PFSK-1 (cell line): ENCODE results near the gene PISD.

Experiments used
- FOXP2 ChIP-seq: optimal IDR thresholded peaks from 2 replicates; pipeline ENCODE3; 2011; ENCODE audit warnings: borderline replicate concordance, control low read depth, inconsistent platforms; ENCODE audit not compliant: insufficient read depth; ENCODE audit errors: extremely low read length, extremely low read depth
- POLR2AphosphoS5 ChIP-seq: IDR thresholded peaks from 2 replicates; pipeline ENCODE4 v1.6.1; 2012; ENCODE audit warnings: low read depth, mild to moderate bottlenecking, control low read depth, low read length, moderate library complexity
- SIN3A ChIP-seq: IDR thresholded peaks from 2 replicates; pipeline ENCODE4 v1.6.1; 2012; ENCODE audit warnings: mild to moderate bottlenecking, low read length, moderate library complexity, borderline replicate concordance; ENCODE audit not compliant: insufficient read depth
- TAF1 ChIP-seq: IDR thresholded peaks from 2 replicates; pipeline ENCODE4 v1.6.1; 2012; ENCODE audit warnings: low read length, control low read depth, borderline replicate concordance; ENCODE audit not compliant: insufficient read depth
- TF ChIP-seq, protein P1 (sequence below), 2 experiments: IDR thresholded peaks; 2 replicates each; pipeline versions ENCODE4 v1.6.1 to v1.8.0; 2011 to 2012; ENCODE audit warnings: low read depth in 2 of 2, low read length in 2 of 2, control low read depth in 1 of 2, inconsistent platforms in 1 of 2, mild to moderate bottlenecking in 1 of 2, moderate library complexity in 1 of 2; ENCODE audit not compliant: insufficient read depth in 1 of 2

Gene PISD

DNA sequence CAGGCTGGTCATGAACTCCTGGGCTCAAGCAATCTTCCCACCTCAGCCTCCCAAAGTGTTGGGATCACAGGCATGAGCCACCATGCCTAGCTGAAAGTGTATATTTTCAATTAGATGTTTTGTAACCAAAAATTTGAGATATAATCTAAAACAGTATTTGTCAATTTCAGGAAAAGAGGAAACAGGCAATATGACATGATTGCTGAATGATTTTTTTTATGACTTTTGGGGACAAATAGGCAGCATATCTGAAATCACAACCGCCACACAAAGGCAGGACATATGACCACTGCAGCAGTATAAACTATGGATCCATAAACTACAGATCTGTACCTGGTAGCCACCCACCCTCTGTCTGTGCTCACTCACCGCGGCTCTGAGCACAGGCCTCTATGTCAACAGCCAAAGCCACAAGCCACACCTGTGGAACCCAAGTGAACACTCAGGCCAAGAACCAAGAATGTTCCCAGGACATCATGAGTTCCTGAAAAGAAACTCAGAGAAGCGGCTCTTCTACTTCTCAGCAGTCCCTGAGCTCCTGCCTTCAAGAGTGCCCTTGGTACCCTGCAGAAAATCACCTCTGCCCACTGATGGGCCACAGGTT, 22.5 kb downstream of the PISD start:
- TF ChIP-seq TAF1 (no peak), POLR2AphosphoS5 (no peak)
- TF ChIP-seq, protein P1, sequence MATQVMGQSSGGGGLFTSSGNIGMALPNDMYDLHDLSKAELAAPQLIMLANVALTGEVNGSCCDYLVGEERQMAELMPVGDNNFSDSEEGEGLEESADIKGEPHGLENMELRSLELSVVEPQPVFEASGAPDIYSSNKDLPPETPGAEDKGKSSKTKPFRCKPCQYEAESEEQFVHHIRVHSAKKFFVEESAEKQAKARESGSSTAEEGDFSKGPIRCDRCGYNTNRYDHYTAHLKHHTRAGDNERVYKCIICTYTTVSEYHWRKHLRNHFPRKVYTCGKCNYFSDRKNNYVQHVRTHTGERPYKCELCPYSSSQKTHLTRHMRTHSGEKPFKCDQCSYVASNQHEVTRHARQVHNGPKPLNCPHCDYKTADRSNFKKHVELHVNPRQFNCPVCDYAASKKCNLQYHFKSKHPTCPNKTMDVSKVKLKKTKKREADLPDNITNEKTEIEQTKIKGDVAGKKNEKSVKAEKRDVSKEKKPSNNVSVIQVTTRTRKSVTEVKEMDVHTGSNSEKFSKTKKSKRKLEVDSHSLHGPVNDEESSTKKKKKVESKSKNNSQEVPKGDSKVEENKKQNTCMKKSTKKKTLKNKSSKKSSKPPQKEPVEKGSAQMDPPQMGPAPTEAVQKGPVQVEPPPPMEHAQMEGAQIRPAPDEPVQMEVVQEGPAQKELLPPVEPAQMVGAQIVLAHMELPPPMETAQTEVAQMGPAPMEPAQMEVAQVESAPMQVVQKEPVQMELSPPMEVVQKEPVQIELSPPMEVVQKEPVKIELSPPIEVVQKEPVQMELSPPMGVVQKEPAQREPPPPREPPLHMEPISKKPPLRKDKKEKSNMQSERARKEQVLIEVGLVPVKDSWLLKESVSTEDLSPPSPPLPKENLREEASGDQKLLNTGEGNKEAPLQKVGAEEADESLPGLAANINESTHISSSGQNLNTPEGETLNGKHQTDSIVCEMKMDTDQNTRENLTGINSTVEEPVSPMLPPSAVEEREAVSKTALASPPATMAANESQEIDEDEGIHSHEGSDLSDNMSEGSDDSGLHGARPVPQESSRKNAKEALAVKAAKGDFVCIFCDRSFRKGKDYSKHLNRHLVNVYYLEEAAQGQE (IDR thresholded peaks at IDR 0.05; ENCODE audit: insufficient read depth in 1 of 2, low read depth in 2 of 2, low read length in 2 of 2): no peak

DNA sequence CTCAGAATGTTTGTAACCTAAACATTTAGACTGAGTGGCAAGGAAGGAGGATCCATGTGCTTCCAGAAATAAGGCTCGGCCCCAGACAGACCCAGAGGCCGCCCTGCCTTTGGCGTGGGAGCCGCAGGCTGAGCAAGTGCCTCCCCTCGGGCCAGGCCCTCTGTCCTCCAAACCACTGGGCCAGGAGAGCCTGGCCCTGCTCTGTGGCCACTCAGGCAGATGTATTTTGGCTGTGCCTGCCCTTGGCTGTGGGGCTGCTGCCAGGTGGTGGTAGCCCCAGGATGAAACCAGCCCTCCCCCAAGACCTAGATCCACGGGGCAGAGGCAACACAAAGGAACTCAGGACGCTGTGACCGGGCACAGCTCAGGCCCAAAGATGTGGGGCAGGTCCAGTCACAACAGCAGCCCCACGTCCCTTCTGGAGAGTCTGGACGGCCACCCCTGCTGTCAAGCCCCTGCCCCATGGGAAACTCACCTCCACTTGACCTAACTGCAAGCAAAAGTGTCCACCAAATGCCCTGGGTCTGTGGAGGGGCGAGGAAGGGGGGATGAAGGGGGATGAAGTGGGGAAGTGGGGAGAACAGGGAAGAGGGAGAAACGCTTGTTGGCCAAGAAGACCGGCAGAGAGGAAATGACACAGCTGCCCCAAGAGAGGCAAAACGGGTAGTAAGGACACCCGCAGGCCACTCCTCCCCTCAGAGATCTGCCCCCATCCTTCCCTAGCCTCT, 24.0 kb downstream of the PISD start:
- TF ChIP-seq SIN3A (no peak), POLR2AphosphoS5 (no peak), TAF1 (no peak), FOXP2 (no peak)
- TF ChIP-seq, protein P1 (IDR thresholded peaks at IDR 0.05; ENCODE audit: insufficient read depth in 1 of 2, low read depth in 2 of 2, low read length in 2 of 2): no peak

DNA sequence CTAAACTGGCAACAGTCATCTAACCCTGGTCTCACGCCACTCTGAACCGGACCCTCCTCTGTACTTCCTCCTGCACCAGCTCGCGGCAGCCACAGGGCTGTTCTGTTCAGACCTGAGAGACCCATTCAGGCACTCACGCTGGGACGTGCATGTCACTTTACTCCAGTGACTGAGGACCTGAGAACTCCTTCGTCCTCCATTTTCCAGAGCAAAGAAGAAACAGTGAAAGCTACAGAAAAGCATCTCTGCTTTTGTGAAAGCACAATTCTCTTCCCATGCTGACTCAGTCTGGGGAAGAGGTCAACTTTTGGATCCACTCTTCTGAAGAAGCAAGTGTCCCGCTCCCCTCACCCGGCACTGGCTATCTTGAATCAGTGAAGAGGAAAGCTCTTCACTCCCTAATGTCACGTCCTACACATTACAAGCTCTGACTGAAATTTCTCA, 24.5 kb downstream of the PISD start:
- TF ChIP-seq, protein P1 (IDR thresholded peaks at IDR 0.05; ENCODE audit: insufficient read depth in 1 of 2, low read depth in 2 of 2, low read length in 2 of 2): no peak
- TF ChIP-seq FOXP2: no peak

DNA sequence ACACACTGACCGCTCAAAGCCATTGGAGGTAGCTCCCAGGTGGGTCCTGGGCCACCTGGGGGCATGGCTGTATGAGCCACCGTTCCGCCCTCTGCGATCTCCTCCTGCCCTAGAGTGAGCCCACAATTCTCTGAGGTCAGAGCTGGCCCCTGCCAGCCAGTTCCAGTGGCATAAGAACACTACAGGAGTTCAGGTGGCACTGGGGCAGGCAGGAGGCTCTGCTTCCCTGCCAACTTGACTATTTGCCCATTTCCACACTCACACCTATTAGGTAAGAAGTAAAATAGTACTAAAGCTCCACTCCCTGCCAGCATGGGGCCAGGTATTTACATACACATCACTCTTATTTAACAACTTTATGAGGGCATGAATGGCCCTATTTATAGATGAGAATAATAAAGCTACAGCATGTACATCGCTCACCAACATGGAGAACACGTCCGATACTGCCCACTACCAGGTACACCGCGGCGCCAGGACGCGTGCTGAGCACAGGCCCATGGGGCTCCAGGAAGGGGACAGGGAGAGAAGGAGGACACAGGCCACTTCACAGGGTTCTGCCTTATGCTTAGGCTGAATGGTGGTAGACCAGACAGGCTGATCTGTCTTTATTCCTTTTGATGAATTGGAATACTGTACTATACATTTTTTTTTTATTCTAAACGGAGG, 26.2 kb downstream of the PISD start:
- no peak for TF ChIP-seq TAF1
- TF ChIP-seq SIN3A: no peak
- TF ChIP-seq FOXP2: no peak
- TF ChIP-seq, protein P1 (IDR thresholded peaks at IDR 0.05; ENCODE audit: insufficient read depth in 1 of 2, low read depth in 2 of 2, low read length in 2 of 2): no peak
- no peak for TF ChIP-seq POLR2AphosphoS5
